K562 (cell line): ENCODE measurements around the gene MBOAT7. TPM values are rescaled to one million over a fixed set of nuclear protein-coding genes. Genes with fewer than 3 reads are reported as not detected.

ENCODE experiments used
- CC2D1A ChIP-seq: fragments of 450-650 bp; IDR thresholded peaks from 2 replicates; pipeline ENCODE4 v1.6.1; 2017; ENCODE audit warnings: mild to moderate bottlenecking
- DNMT1 ChIP-seq: fragments of 450-650 bp; IDR thresholded peaks from 2 replicates; pipeline ENCODE4 v1.6.1; 2016; ENCODE audit warnings: antibody characterized with exemption, mild to moderate bottlenecking
- FOXM1 ChIP-seq, 2 experiments: fragments of 450-650 bp in 1 of 2; sonication (generic) in 1 of 2; formaldehyde crosslinking in 1 of 2; IDR thresholded peaks; 2 replicates each; pipeline versions ENCODE4 v1.6.1 to v1.9.0; 2017 to 2022; ENCODE audit warnings: low read depth in 2 of 2, mild to moderate bottlenecking in 2 of 2, missing genetic modification reagents in 1 of 2, moderate library complexity in 1 of 2
- HMG20A ChIP-seq: fragments of 450-650 bp; formaldehyde crosslinking; conservative IDR thresholded peaks from 2 replicates; pipeline ENCODE4 v1.4.0; 2020; ENCODE audit warnings: mild to moderate bottlenecking, mixed read lengths
- HNRNPK ChIP-seq: fragments of 200-400 bp; formaldehyde crosslinking; IDR thresholded peaks from one replicate; pipeline ENCODE4 v1.6.1; 2018; ENCODE audit warnings: mild to moderate bottlenecking, low read depth, low read length; ENCODE audit not compliant: poor library complexity, severe bottlenecking
- L3MBTL2 ChIP-seq: fragments of 450-650 bp; IDR thresholded peaks from 2 replicates; pipeline ENCODE4 v1.6.1; 2016; ENCODE audit warnings: mild to moderate bottlenecking, moderate library complexity
- MAFG ChIP-seq: fragments of 450-650 bp; conservative IDR thresholded peaks from 2 replicates; pipeline ENCODE4 v1.6.1; 2016; ENCODE audit warnings: missing genetic modification characterization, missing compliant biosample characterization
- PHF8 ChIP-seq: fragments of 200-600 bp; sonication (generic); IDR thresholded peaks from 2 replicates; pipeline ENCODE4 v1.6.1; 2012; ENCODE audit warnings: mixed run types, mild to moderate bottlenecking, inconsistent platforms, low read length, moderate library complexity, borderline replicate concordance
- RB1 ChIP-seq: fragments of 450-650 bp; IDR thresholded peaks from 2 replicates; pipeline ENCODE4 v1.6.1; 2017; ENCODE audit warnings: low read depth, mild to moderate bottlenecking
- RUNX1 ChIP-seq: sonication (generic); IDR thresholded peaks from 2 replicates; pipeline ENCODE4 v1.6.1; 2016; ENCODE audit warnings: antibody characterized with exemption, low read depth
- SMAD4 ChIP-seq: fragments of 250-450 bp; sonication (Bioruptor Pico); conservative IDR thresholded peaks from 2 replicates; pipeline ENCODE4 v1.8.0; 2021; ENCODE audit warnings: inconsistent platforms, mild to moderate bottlenecking, moderate library complexity
- TEAD4 ChIP-seq, 2 experiments: sonication (generic) in 1 of 2; formaldehyde crosslinking in 1 of 2; IDR thresholded peaks; 2 replicates each; pipeline versions ENCODE4 v1.6.1 to v1.8.0; 2012 to 2022; ENCODE audit warnings: borderline replicate concordance in 1 of 2, inconsistent platforms in 1 of 2, low read length in 1 of 2, mild to moderate bottlenecking in 1 of 2, missing genetic modification reagents in 1 of 2
- ZNF354B ChIP-seq: fragments of 250-450 bp; sonication (Bioruptor Pico); IDR thresholded peaks from 2 replicates; pipeline ENCODE4 v1.4.0; 2020
- polyA plus RNA-seq, 8 experiments: library from polyadenylated mRNA; depleted of rRNA in 4 of 8; stranded (reverse) in 5 of 8; unstranded in 3 of 8; fragments of >200 nt; fragmentation: Nextera tagmentation in 2 of 8; fragmentation: Illumina TruSeq in 1 of 8; extraction: Ambion mirVana in 2 of 8; extraction: Trizol in 1 of 8; gene quantifications; 2 replicates each; pipeline versions ENCODE4 v1.2.1 to v1.2.3, GENCODE V29; 2011 to 2014; ENCODE audit warnings: inconsistent platforms in 1 of 8, missing spikeins in 1 of 8
- total RNA-seq, 7 experiments: library from RNA; depleted of rRNA in 6 of 7; stranded (reverse); fragments of >200 nt in 6 of 7; fragmentation: Illumina TruSeq in 2 of 7; extraction: Trizol in 2 of 7; gene quantifications; 2 replicates each; pipeline versions ENCODE4 v1.2.1 to v1.2.3, GENCODE V29; 2011 to 2021; ENCODE audit warnings: low replicate concordance in 1 of 7
- TF ChIP-seq, protein P1 (sequence below): fragments of 200-800 bp; sonication (Bioruptor generic); IDR thresholded peaks from 2 replicates; pipeline ENCODE4 v1.6.1; 2017; ENCODE audit warnings: missing genetic modification characterization, missing compliant biosample characterization
- TF ChIP-seq, protein P2 (sequence below): fragments of 150-350 bp; IDR thresholded peaks from 2 replicates; pipeline ENCODE4 v1.6.1; 2014; ENCODE audit warnings: low read depth, mild to moderate bottlenecking, low read length, borderline replicate concordance
- TF ChIP-seq, protein P3 (sequence below): fragments of 450-650 bp; IDR thresholded peaks from 2 replicates; pipeline ENCODE4 v1.6.1; 2016; ENCODE audit warnings: missing biosample characterization, missing genetic modification characterization
- TF ChIP-seq, protein P4 (sequence below): sonication (generic); formaldehyde crosslinking; IDR thresholded peaks from 2 replicates; pipeline ENCODE4 v1.8.1; 2023; ENCODE audit warnings: mild to moderate bottlenecking, missing genetic modification reagents

Gene MBOAT7
- total and polyA plus RNA-seq, 9 of the 15 experiments (the other 6 are each of a cell fraction or from before 2014, with no cell fraction given) = 1.4 to 153 (median 56.1) TPM

DNA sequence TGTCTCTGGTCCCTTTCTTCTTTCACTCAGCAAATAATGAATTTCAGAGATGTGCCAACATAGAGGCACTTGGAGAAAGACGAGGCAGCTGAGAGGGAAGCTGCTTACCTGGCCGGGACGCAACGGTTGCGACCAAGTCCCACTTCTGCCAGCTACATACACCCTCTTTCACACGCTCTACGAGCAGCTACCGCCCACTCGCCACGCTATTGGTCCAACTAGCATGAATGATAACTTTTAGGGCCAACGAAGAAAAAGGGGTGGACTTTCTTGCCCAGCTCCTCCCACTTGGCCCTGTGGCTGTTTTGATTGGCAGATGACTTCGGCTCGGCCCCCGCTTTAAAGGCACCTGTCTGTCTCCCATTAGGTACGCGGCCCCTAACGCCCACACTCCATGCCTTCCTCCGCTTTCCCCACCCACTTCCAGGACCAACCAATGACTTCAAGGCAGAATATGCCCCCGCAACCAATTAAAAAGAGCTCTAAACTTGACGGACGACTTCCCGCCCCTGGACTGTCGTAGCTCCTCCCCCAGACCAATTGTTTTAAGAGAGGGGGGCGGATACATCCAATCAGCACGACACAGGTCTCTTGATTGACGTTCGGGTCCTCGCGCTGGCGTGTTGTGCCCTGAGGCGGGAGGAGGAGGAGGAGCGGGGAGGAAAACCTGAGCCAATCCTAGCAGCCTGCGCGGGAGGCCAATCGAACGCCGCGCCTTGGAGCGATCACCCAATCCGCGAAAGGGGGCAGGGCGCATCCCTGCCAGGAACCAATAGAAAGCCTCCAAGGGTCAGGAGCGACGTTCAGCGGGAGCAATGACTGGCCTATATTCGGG is 52.3 kb downstream of the MBOAT7 start (continued):
- TF ChIP-seq, protein P1, sequence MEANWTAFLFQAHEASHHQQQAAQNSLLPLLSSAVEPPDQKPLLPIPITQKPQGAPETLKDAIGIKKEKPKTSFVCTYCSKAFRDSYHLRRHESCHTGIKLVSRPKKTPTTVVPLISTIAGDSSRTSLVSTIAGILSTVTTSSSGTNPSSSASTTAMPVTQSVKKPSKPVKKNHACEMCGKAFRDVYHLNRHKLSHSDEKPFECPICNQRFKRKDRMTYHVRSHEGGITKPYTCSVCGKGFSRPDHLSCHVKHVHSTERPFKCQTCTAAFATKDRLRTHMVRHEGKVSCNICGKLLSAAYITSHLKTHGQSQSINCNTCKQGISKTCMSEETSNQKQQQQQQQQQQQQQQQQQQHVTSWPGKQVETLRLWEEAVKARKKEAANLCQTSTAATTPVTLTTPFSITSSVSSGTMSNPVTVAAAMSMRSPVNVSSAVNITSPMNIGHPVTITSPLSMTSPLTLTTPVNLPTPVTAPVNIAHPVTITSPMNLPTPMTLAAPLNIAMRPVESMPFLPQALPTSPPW (CRISPR knock-in tag) = peak; percentile 90
- 0 out of 2 replicates have a peak, but pooled peaks have one; percentile 35 for TF ChIP-seq RUNX1
- TF ChIP-seq TEAD4 (IDR thresholded peaks at IDR 0.05; ENCODE audit: low read length) = no peak
- TF ChIP-seq TEAD4 (CRISPR knock-in tag; IDR thresholded peaks at IDR 0.05; ENCODE audit: borderline replicate concordance) = no peak
- TF ChIP-seq, protein P2, sequence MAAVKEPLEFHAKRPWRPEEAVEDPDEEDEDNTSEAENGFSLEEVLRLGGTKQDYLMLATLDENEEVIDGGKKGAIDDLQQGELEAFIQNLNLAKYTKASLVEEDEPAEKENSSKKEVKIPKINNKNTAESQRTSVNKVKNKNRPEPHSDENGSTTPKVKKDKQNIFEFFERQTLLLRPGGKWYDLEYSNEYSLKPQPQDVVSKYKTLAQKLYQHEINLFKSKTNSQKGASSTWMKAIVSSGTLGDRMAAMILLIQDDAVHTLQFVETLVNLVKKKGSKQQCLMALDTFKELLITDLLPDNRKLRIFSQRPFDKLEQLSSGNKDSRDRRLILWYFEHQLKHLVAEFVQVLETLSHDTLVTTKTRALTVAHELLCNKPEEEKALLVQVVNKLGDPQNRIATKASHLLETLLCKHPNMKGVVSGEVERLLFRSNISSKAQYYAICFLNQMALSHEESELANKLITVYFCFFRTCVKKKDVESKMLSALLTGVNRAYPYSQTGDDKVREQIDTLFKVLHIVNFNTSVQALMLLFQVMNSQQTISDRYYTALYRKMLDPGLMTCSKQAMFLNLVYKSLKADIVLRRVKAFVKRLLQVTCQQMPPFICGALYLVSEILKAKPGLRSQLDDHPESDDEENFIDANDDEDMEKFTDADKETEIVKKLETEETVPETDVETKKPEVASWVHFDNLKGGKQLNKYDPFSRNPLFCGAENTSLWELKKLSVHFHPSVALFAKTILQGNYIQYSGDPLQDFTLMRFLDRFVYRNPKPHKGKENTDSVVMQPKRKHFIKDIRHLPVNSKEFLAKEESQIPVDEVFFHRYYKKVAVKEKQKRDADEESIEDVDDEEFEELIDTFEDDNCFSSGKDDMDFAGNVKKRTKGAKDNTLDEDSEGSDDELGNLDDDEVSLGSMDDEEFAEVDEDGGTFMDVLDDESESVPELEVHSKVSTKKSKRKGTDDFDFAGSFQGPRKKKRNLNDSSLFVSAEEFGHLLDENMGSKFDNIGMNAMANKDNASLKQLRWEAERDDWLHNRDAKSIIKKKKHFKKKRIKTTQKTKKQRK = peak; percentile 96
- TF ChIP-seq ZNF354B = no peak
- no peak; the same call in 1 of the 2 replicates for TF ChIP-seq MAFG (tag)
- TF ChIP-seq FOXM1 (IDR thresholded peaks at IDR 0.05; ENCODE audit: low read depth) = 0 out of 2 replicates have a peak, but pooled peaks have one; percentile 37
- no peak for TF ChIP-seq FOXM1 (CRISPR knock-in tag; IDR thresholded peaks at IDR 0.05; ENCODE audit: low read depth)
- TF ChIP-seq RB1 = no peak
- TF ChIP-seq, protein P3, sequence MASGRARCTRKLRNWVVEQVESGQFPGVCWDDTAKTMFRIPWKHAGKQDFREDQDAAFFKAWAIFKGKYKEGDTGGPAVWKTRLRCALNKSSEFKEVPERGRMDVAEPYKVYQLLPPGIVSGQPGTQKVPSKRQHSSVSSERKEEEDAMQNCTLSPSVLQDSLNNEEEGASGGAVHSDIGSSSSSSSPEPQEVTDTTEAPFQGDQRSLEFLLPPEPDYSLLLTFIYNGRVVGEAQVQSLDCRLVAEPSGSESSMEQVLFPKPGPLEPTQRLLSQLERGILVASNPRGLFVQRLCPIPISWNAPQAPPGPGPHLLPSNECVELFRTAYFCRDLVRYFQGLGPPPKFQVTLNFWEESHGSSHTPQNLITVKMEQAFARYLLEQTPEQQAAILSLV = no peak
- no peak for TF ChIP-seq HNRNPK
- no peak for TF ChIP-seq SMAD4 (CRISPR knock-in tag)
- TF ChIP-seq, protein P4, sequence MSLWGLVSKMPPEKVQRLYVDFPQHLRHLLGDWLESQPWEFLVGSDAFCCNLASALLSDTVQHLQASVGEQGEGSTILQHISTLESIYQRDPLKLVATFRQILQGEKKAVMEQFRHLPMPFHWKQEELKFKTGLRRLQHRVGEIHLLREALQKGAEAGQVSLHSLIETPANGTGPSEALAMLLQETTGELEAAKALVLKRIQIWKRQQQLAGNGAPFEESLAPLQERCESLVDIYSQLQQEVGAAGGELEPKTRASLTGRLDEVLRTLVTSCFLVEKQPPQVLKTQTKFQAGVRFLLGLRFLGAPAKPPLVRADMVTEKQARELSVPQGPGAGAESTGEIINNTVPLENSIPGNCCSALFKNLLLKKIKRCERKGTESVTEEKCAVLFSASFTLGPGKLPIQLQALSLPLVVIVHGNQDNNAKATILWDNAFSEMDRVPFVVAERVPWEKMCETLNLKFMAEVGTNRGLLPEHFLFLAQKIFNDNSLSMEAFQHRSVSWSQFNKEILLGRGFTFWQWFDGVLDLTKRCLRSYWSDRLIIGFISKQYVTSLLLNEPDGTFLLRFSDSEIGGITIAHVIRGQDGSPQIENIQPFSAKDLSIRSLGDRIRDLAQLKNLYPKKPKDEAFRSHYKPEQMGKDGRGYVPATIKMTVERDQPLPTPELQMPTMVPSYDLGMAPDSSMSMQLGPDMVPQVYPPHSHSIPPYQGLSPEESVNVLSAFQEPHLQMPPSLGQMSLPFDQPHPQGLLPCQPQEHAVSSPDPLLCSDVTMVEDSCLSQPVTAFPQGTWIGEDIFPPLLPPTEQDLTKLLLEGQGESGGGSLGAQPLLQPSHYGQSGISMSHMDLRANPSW = no peak
- TF ChIP-seq CC2D1A = peak; percentile 99
- TF ChIP-seq HMG20A (CRISPR knock-in tag) = no peak
- TF ChIP-seq PHF8 = peak; percentile 52; the same call in 1 of the 2 replicates
- peak; percentile 75; the same call in 1 of the 2 replicates for TF ChIP-seq L3MBTL2
- no peak for TF ChIP-seq DNMT1
